Skin epidermis (tissue), 12 donors: ENCODE measurements around the gene LRRC9.
"Not testable (repeated sequence)": the region's sequence is repeated elsewhere in the genome, so short reads cannot be mapped to it uniquely, and the experiment has no call there.

Experiments used
- H3K27ac ChIP-seq, 21 experiments: fragments of 200-600 bp; sonication (generic) in 11 of 21; one replicate each; pipeline ENCODE4 v1.5.0; 2020; ENCODE audit warnings: mild to moderate bottlenecking in 3 of 21, inconsistent platforms in 2 of 21, moderate library complexity in 2 of 21
- H3K4me3 ChIP-seq, 7 experiments: fragments of 200-600 bp; sonication (generic) in 2 of 7; one replicate each; pipeline ENCODE4 v1.5.0; 2020; ENCODE audit warnings: inconsistent platforms in 2 of 7, mild to moderate bottlenecking in 2 of 7, moderate library complexity in 1 of 7

The LRRC9 gene

GRCh38 chr14:59944909-59945308 is 25.0 kb downstream of the LRRC9 start:
- no peak overlapping the region for H3K4me3 ChIP-seq
- no peak overlapping the region for H3K27ac ChIP-seq

- H3K27ac ChIP-seq: not testable (repeated sequence)
- H3K4me3 ChIP-seq: peak overlapping the region in 1 of 7 experiments; percentile 2
Observed at GRCh38 chr14:59952141-59952540, 32.2 kb downstream of the LRRC9 start.

GRCh38 chr14:59957890-59958289 is 37.9 kb downstream of the LRRC9 start:
- not testable (repeated sequence) for H3K4me3 ChIP-seq, H3K27ac ChIP-seq

GRCh38 chr14:59959668-59960067 is 39.7 kb downstream of the LRRC9 start:
- H3K4me3 ChIP-seq: no peak overlapping the region
- H3K27ac ChIP-seq: no peak overlapping the region

- H3K27ac ChIP-seq: no peak overlapping the region
- H3K4me3 ChIP-seq: no peak overlapping the region
Observed at GRCh38 chr14:59961518-59962062, 41.6 kb downstream of the LRRC9 start.

- H3K27ac ChIP-seq: peak overlapping the region in 1 of 21 experiments; percentile 2
- H3K4me3 ChIP-seq: no peak overlapping the region
Observed at GRCh38 chr14:59964251-59965007, 44.5 kb downstream of the LRRC9 start.

GRCh38 chr14:59969319-59969718 is 49.4 kb downstream of the LRRC9 start:
- no peak overlapping the region for H3K4me3 ChIP-seq
- H3K27ac ChIP-seq: no peak overlapping the region

GRCh38 chr14:59981564-59981963 is 61.6 kb downstream of the LRRC9 start:
- Histone ChIP-seq H3K4me3 (no peak overlapping the region), H3K27ac (no peak overlapping the region)

GRCh38 chr14:59983048-59983447 is 63.1 kb downstream of the LRRC9 start:
- Histone ChIP-seq H3K27ac (no peak overlapping the region), H3K4me3 (no peak overlapping the region)

GRCh38 chr14:59986556-59987059 is 66.7 kb downstream of the LRRC9 start:
- no peak overlapping the region for H3K27ac ChIP-seq

GRCh38 chr14:59997449-59997848 is 77.5 kb downstream of the LRRC9 start:
- no peak overlapping the region for H3K4me3 ChIP-seq
- H3K27ac ChIP-seq: no peak overlapping the region

More at GRCh38 chr14:59986556-59987059, 66.7 kb downstream of the LRRC9 start:
- H3K4me3 ChIP-seq: no peak overlapping the region

- no peak overlapping the region for H3K27ac ChIP-seq
- no peak overlapping the region for H3K4me3 ChIP-seq
Observed at GRCh38 chr14:59997966-59998365, 78.0 kb downstream of the LRRC9 start.

GRCh38 chr14:59998564-59998963 is 78.6 kb downstream of the LRRC9 start:
- Histone ChIP-seq H3K27ac (no peak overlapping the region), H3K4me3 (no peak overlapping the region)

GRCh38 chr14:60002819-60003492 is 83.0 kb downstream of the LRRC9 start:
- no peak overlapping the region for H3K27ac ChIP-seq

GRCh38 chr14:60003991-60004390 is 84.0 kb downstream of the LRRC9 start:
- Histone ChIP-seq H3K27ac (no peak overlapping the region), H3K4me3 (no peak overlapping the region)

More at GRCh38 chr14:60002819-60003492, 83.0 kb downstream of the LRRC9 start:
- H3K4me3 ChIP-seq: no peak overlapping the region

GRCh38 chr14:60008042-60008441 is 88.1 kb downstream of the LRRC9 start:
- no peak overlapping the region for H3K4me3 ChIP-seq
- H3K27ac ChIP-seq: no peak overlapping the region

- not testable (repeated sequence) for H3K4me3 ChIP-seq, H3K27ac ChIP-seq
Observed at GRCh38 chr14:60010263-60010662, 90.3 kb downstream of the LRRC9 start.

- H3K27ac ChIP-seq: no peak overlapping the region
- no peak overlapping the region for H3K4me3 ChIP-seq
Observed at GRCh38 chr14:60014402-60014801, 94.5 kb downstream of the LRRC9 start.

GRCh38 chr14:60021619-60022018 is 101.7 kb downstream of the LRRC9 start:
- H3K27ac ChIP-seq: no peak overlapping the region
- no peak overlapping the region for H3K4me3 ChIP-seq

- no peak overlapping the region for H3K4me3 ChIP-seq
- H3K27ac ChIP-seq: no peak overlapping the region
Observed at GRCh38 chr14:60025571-60025970, 105.6 kb downstream of the LRRC9 start.

GRCh38 chr14:60035177-60035576 is 115.2 kb downstream of the LRRC9 start:
- H3K4me3 ChIP-seq: no peak overlapping the region
- no peak overlapping the region for H3K27ac ChIP-seq
